Hepatic stellate cell (primary cell): Measurements from ENCODE around the gene MAST4.

Experiments
- DNase-seq: peaks from one replicate; pipeline ENCODE4 v3.0.0; 2011; ENCODE audit warnings: low spot score

Gene MAST4

GRCh38 chr5:66595756-66596635, at the start of gene MAST4:
TSS of gene MAST4 (plus strand) at chr5:66596393. CDS start at chr5:66596656, 263 bp downstream.
- DNase-seq: peak; percentile 87

GRCh38 chr5:66546541-66546940, 49.7 kb upstream of the MAST4 start:
- no peak for DNase-seq

GRCh38 chr5:66551338-66551737, 44.9 kb upstream of the MAST4 start:
- DNase-seq: no peak

DNA sequence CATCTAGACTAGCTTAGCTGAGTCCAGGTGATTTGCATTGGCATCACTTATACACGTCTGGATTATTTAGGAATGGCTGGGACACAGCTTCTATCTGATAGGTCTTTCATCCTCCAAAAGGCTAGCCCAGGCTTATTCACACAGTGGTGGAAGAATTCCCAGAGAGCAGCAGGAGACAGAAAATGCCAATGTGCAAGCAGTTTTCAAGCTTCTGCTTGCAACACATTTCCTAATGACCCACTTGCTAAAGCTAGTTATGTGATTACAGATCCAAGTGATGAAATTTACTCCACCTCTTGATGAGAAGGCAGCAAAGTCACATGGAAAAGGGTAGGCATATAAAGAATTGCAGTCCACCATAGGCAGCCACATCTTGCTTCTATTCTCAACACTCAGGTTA, 44.2 kb upstream of the MAST4 start:
- DNase-seq: no peak

DNA sequence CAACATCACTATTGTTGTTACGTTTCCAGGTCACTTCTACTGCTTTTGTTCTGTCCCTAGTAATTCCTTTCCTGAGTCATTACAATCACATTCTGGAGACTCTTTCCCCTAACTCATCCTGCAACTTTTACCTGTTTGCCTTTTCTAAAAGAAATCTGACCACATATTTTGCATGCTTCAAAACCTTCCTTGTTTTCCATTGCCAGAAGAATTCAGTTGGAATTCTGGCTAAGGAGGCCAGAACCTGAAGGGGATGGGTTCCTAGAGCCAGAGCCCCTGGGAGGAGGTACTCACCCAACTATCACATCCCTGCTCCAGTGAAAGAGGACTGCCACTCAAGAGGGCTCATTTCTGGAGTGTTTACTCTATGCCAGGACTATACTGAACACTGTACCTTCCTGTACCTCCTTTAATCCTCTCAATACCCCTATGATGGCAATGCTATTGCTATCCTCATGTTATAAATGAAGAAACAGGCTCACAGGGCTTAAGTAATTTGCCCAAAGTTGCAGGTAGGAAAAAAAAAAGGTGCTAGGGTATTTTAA, 42.8 kb upstream of the MAST4 start:
- DNase-seq: no peak

DNA sequence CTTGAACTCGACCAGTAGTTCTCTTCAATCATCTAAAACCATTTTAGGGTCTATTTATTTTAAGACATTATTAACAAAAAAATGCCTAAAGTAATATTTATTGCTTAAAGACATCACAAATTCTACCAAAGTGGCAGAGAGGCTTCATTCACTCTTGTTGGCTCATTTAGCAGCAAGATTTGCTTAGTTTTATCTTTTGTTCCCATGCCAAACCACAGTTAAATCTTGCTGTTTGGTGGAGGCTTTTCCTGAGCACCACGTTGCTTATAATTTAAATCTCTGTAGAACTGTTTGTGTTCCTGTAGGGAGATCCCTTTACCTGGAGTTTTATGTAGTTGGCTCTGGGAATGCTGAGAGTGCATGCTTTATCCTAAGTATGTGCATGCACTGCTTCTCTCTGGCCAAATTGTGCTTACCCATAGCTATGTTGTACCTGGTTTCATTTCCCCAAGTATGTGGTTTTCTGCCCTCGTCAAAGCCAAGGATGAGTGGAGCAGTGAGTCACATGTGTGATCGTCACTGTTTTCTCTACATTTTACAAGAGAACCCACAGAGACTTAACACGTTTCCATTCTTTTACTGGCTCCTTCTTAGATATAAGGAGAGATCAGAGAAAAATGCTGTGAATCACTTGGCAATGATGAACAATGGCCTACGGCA, 42.1 kb upstream of the MAST4 start:
- DNase-seq: no peak

DNA sequence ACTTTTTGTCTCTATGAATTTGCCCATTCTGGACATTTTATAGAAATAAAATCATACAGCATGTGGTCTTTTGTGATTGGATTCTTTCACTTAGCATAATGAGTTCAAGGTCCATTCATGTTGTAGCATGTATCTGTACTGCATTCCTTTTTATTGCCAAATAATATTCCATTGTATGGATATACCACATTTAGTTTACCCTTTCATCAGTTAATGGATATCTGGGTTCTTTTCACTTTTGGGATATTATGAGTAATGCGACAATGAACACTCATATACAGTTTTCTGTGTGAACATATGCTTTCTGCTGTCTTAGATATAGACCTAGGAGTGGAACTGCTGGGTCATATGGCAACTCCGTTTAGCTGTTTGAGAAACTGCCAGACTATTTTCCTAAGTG, 41.3 kb upstream of the MAST4 start:
- no peak for DNase-seq

DNA sequence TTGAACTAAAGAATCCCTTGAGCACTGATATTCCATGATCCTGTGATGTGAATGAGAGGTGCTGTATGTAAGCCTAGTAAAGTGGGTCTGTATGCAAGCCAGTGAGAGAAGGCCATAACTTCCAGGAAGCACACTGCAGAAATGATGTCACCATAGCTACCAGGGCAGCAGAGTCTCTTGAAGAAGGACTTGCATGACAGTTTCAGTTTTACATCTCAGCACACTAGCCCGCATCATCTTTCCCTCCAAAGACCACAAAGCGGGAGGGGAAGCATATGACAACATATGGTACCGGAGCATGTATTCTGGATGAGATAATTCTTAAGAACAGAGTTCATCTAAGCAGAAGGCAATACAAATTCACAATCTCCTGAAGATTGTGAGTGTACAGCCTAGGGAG, 37.6 kb upstream of the MAST4 start:
- DNase-seq: no peak

- DNase-seq: no peak
Measured at GRCh38 chr5:66560371-66560770, 35.8 kb upstream of the MAST4 start.

DNA sequence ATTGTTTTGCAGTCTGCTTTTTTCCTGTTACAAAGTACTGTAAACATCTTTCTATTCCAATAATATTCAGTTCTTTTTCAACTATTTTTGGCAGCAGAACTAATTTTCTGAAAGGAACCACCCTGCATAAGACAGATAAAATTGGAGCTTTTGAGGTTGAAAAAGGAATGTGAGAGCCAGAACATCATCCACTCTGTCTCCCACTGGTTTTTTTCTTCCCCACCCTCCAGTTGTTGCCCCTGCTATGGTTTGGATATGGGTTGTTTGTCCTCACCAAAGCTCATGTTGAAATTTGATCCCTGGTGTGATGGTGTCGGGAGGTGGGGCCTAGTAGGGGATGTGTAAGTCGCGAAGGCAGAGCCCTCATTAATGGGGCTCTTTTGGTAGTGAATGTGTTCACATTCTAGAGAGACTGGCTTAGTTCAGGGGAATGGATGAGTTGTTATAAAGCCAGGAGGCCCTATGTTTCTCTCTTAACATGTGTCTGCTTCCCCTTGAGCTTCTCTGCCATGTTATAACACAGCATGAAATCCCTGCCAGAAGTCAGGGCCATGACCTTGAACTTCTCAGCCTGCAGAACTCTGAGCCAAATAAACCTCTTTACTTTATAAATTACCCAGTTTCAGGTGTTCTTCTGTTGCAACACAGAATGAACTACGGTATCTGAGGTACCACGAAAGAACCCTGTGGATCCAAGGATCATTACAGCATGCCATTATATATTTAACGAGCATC, 34.8 kb upstream of the MAST4 start:
- no peak for DNase-seq

- DNase-seq: no peak
Measured at GRCh38 chr5:66565878-66566277, 30.3 kb upstream of the MAST4 start.

- DNase-seq: no peak
Measured at GRCh38 chr5:66567474-66567873, 28.7 kb upstream of the MAST4 start.

DNA sequence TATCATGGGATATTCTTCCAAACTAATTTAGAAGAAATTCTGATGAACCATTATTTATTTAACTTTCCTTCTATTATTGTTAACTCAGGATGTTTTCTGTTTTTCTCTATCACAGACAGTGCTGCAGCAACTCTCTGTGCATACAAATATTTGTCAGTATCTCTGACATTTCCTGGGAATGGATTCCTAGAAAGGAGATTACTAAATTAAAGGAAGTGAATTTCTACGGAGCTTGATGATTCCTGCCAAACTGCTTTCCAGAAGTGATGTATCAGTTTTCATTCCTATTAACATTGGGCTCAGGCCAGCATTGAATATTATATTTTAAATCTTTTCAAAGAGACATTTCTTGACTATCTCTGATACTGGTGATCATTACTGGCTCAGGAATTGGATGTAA, 26.0 kb upstream of the MAST4 start:
- DNase-seq: no peak

GRCh38 chr5:66573733-66574132, 22.5 kb upstream of the MAST4 start:
- no peak for DNase-seq

DNA sequence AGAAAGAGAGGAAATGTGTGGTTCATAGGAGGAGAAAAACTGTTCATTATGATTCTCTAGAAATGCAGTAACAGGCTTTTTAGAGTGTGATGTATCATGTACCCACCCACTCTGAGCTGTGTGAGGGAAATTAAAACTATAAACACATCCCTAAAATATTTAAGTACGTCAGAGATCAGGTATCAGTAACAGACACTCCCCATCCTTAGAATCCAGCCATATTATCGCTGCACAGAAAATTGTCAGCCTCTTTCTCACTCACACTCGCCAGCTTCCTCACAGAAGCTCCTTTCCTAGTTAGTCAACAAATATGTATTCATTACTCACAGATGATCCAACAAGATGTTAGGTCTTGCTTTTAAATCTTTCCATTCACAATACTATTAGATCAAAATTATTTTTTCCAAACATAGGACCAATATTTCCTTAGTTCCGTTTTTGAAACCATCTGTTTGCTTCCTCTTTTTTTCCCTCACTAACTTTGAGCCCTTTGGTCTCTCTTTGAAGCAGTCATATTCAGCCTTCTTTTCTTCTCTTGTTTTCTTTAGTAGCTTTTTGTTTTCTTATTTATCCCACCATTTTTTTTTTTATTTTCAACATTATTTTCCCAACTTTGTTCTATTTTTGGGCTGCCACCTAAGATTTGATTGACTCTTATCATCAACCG, 13.6 kb upstream of the MAST4 start:
- no peak for DNase-seq

DNA sequence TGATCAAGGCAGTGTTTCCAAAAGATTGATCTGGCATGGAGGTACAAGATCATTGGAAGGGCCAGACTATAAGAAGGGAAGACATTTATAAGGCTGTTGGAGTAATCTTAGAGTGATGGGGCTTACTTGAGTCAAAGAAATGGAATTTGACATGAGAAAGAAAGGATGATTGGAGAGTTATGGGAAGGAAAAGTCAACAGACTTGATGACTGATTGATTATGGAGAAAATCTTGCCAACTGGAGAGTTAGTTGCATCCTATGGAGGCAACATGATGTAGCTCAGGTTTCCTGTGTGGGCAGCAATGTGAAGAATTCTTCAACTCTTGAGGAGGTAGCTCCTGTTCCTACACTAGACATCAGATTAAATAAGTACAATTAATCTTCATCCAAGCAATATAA, 10.9 kb upstream of the MAST4 start:
- no peak for DNase-seq

- DNase-seq: no peak
Measured at GRCh38 chr5:66587771-66588170, 8.4 kb upstream of the MAST4 start.

- peak; percentile 8 for DNase-seq
Measured at GRCh38 chr5:66596636-66597182, 516 bp downstream of the MAST4 start.

DNA sequence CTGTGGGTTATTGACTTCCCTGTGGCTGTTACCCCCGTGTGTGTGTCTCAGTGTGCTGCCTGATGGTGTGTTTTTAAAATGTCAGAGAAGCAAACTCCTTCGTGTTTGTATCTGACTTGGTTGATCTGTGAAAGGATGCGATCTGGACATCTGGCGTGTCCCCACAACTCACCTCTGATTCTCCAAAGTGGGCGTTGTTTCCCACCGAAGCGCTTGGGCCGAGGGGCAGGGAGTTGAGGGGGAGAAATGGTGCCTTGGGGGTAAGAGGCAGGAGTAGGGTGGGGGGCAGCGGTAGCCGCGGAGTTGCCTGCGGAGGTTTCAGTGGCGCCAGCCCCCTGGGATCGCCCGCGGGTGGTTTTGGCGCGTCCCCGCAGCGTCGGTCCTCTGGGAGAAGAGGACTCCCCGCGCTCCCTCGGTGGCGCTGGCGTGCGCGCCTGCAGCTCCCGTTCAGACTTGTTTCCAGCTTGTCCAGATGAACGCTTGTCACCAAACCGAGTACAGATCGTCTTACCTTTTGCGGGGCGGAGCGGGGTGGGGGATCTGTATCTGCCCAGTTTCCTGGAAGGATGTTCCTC, 1.1 kb downstream of the MAST4 start:
- no peak for DNase-seq

DNA sequence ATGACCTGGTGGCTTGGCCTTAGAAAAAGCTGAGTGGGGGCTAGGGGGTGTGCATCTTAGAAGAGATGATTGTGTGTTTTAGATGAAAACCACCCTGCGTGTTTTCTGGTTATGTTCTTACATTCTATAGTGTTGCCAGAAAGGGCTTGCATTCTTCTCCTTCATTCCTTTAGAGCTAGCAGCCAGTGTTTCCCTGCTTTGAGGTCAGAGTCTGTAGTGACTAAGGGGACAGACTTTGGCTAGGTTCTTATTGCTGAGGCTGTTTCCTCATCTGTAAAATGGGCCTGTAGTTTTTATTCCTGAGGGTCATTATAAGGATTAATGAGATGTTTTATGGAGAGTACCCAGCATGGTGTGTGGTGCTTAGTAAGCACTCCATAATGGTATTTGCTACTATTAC, 6.4 kb downstream of the MAST4 start:
- DNase-seq: no peak

DNA sequence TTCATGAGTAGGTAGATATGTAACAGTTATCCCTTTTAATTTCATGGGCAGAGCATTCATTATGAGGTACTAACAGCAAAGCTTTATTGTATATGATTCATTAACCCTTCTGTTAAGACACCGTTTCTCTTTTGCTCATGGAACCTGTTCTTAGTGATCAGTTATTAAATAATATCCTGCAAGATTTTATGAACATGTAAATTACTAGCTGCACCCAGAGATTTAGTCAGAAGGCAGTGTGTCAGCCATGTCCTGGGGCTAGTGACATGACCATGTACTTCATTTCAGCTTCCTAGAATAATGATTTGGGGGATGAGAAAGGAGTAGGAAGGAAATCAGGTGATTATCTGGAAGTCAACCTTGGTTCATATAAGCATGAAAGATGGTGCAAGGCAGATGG, 7.0 kb downstream of the MAST4 start:
- no peak for DNase-seq
